Keratinocyte (primary cell): Measurements from ENCODE around the gene SORD. TPM values are rescaled to one million over a fixed set of nuclear protein-coding genes. Genes with fewer than 3 reads are reported as not detected.

ENCODE experiments used
- DNase-seq: peaks from one replicate; pipeline ENCODE4 v3.0.0-alpha.2; 2011; ENCODE audit warnings: low read depth, missing footprints, low spot score
- FAIRE-seq: peaks from 2 replicates; lab custom pipeline; 2011; peaks lifted over from hg19 to GRCh38; lab: Jason Lieb, UNC
- H2AFZ ChIP-seq: 2 replicates; pipeline ENCODE4 v1.6.0; 2012; ENCODE audit warnings: low read length, control low read depth, inconsistent platforms; ENCODE audit not compliant: control insufficient read depth
- H3K27ac ChIP-seq: 2 replicates; pipeline ENCODE4 v1.5.1; 2011; ENCODE audit warnings: low read length; ENCODE audit not compliant: control insufficient read depth, insufficient read depth
- H3K27me3 ChIP-seq: 3 replicates; pipeline ENCODE4 v1.6.0; 2011; ENCODE audit warnings: low read length; ENCODE audit not compliant: control insufficient read depth, insufficient read depth; ENCODE audit errors: extremely low read depth
- H3K36me3 ChIP-seq, 2 experiments: 2 replicates in 1 of 2; 3 replicates in 1 of 2; pipeline ENCODE4 v1.5.1; 2011; ENCODE audit warnings: low read length in 2 of 2, mild to moderate bottlenecking in 1 of 2; ENCODE audit not compliant: control insufficient read depth in 2 of 2, insufficient read depth in 2 of 2; ENCODE audit errors: extremely low read depth in 1 of 2
- H3K4me1 ChIP-seq: 3 replicates; pipeline ENCODE4 v1.5.1; 2011; ENCODE audit warnings: low read length; ENCODE audit not compliant: control insufficient read depth, insufficient read depth; ENCODE audit errors: extremely low read depth
- H3K4me2 ChIP-seq: 3 replicates; pipeline ENCODE4 v1.6.0; 2011; ENCODE audit warnings: low read depth, low read length; ENCODE audit not compliant: control insufficient read depth, insufficient read depth; ENCODE audit errors: extremely low read depth
- H3K4me3 ChIP-seq, 3 experiments: fragments of 200-600 bp in 1 of 3; sonication (generic) in 1 of 3; 2 replicates in 2 of 3; 3 replicates in 1 of 3; pipeline ENCODE4 v1.5.1; 2011 to 2016; ENCODE audit warnings: low read length in 3 of 3, mild to moderate bottlenecking in 3 of 3, control low read depth in 2 of 3, inconsistent platforms in 1 of 3, low read depth in 1 of 3, mixed read lengths in 1 of 3, mixed run types in 1 of 3, moderate library complexity in 1 of 3; ENCODE audit not compliant: control insufficient read depth in 2 of 3, insufficient read depth in 2 of 3; ENCODE audit errors: extremely low read depth in 1 of 3
- H3K79me2 ChIP-seq: 2 replicates; pipeline ENCODE4 v1.6.0; 2012; ENCODE audit warnings: low read length; ENCODE audit not compliant: control insufficient read depth, insufficient read depth
- H3K9ac ChIP-seq: 3 replicates; pipeline ENCODE4 v1.6.0; 2011; ENCODE audit warnings: low read length; ENCODE audit not compliant: control insufficient read depth, insufficient read depth; ENCODE audit errors: extremely low read depth
- H3K9me1 ChIP-seq: 3 replicates; pipeline ENCODE4 v1.6.0; 2011; ENCODE audit warnings: low read length; ENCODE audit not compliant: control insufficient read depth, insufficient read depth; ENCODE audit errors: extremely low read depth
- H3K9me3 ChIP-seq: 2 replicates; pipeline ENCODE4 v1.5.1; 2012; ENCODE audit warnings: low read depth, low read length; ENCODE audit not compliant: control insufficient read depth
- H4K20me1 ChIP-seq: 3 replicates; pipeline ENCODE4 v1.6.0; 2011; ENCODE audit warnings: low read length; ENCODE audit not compliant: control insufficient read depth, insufficient read depth; ENCODE audit errors: extremely low read depth
- EZH2 ChIP-seq: IDR thresholded peaks from one replicate; pipeline ENCODE4 v1.6.1; 2012; ENCODE audit warnings: inconsistent platforms, mild to moderate bottlenecking, low read length, moderate library complexity
- dilution Hi-C: fragments of 300-500 bp; cut with MboI; formaldehyde crosslinking; loops from one replicate; pipeline ENCODE4 v1.7.0; 2020; ENCODE audit warnings: low sequenced_read_pairs; ENCODE audit not compliant: extremely low pct_ligation_motif_present
- polyA plus RNA-seq, 5 experiments: library from polyadenylated mRNA; depleted of rRNA in 3 of 5; stranded (reverse) in 3 of 5; stranded (forward) in 1 of 5; unstranded in 1 of 5; fragments of >200 nt; gene quantifications; 1 replicate in 1 of 5; 2 replicates in 3 of 5; 3 replicates in 1 of 5; pipeline versions ENCODE4 v1.2.1 to v1.2.3, GENCODE V29; 2011 to 2012; ENCODE audit warnings: missing spikeins in 2 of 5, low read depth in 1 of 5, low replicate concordance in 1 of 5
- TF ChIP-seq, protein P1 (sequence below), 3 experiments: IDR thresholded peaks in 1 of 3; conservative IDR thresholded peaks in 1 of 3; optimal IDR thresholded peaks in 1 of 3; 2 replicates in 2 of 3; 3 replicates in 1 of 3; pipeline versions ENCODE3 to v1.5.1; 2011; ENCODE audit warnings: low read length in 3 of 3, mild to moderate bottlenecking in 3 of 3, moderate library complexity in 2 of 3, control low read depth in 1 of 3, inconsistent platforms in 1 of 3; ENCODE audit not compliant: insufficient read depth in 2 of 3; ENCODE audit errors: extremely low read depth in 1 of 3

Gene SORD
- polyA plus RNA-seq, 1 donor (not counting 4 experiments of a cell fraction or from before 2014, with no cell fraction given), result 46.7 TPM

DNA sequence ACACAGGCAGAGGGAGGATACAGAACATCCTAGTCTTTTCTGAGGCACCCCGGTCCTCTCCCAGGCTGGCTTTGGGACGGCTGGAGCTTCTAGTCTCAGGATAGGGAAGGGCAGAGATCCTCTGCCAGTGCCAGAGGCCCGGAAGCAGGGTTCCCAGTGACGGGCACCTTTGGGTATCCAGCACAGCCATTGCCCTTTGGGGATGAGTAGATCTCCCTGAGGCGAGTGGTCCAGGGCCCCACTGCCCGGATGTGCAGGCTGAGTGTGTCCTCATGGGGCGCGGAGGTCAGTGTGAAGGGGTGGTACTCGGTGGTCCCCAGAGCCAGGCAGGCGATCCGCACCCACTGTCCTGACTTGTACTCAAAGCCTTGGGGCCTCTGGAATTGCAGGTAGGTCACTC, 72.7 kb downstream of the SORD start:
- Histone ChIP-seq H3K4me2 (no peak overlapping the region), H3K9me3 (no peaks in the 10 kb centered on the region), H3K4me1 (no peaks in the 10 kb centered on the region), H4K20me1 (no peaks in the 10 kb centered on the region), H3K9ac (no peak overlapping the region), H3K9me1 (no peaks in the 10 kb centered on the region), H3K79me2 (no peaks in the 10 kb centered on the region), H3K27ac (no peak overlapping the region), H2AFZ (no peak overlapping the region), H3K27me3 (peaks cover 9% of the 10 kb centered on the region), H3K36me3 (no peaks in the 10 kb centered on the region), H3K4me3 (no peak overlapping the region)
- TF ChIP-seq EZH2, result no peak
- TF ChIP-seq, protein P1, sequence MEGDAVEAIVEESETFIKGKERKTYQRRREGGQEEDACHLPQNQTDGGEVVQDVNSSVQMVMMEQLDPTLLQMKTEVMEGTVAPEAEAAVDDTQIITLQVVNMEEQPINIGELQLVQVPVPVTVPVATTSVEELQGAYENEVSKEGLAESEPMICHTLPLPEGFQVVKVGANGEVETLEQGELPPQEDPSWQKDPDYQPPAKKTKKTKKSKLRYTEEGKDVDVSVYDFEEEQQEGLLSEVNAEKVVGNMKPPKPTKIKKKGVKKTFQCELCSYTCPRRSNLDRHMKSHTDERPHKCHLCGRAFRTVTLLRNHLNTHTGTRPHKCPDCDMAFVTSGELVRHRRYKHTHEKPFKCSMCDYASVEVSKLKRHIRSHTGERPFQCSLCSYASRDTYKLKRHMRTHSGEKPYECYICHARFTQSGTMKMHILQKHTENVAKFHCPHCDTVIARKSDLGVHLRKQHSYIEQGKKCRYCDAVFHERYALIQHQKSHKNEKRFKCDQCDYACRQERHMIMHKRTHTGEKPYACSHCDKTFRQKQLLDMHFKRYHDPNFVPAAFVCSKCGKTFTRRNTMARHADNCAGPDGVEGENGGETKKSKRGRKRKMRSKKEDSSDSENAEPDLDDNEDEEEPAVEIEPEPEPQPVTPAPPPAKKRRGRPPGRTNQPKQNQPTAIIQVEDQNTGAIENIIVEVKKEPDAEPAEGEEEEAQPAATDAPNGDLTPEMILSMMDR (optimal IDR thresholded peaks at IDR 0.05 in 1 of 3, IDR thresholded peaks at IDR 0.05 in 1 of 3, conservative IDR thresholded peaks at IDR 0.05 in 1 of 3; ENCODE audit: extremely low read depth in 1 of 3, insufficient read depth in 2 of 3, low read length in 3 of 3), result no peak
- no peak for DNase-seq
- dilution Hi-C loops, result no loop called here
- no peak for FAIRE-seq

DNA sequence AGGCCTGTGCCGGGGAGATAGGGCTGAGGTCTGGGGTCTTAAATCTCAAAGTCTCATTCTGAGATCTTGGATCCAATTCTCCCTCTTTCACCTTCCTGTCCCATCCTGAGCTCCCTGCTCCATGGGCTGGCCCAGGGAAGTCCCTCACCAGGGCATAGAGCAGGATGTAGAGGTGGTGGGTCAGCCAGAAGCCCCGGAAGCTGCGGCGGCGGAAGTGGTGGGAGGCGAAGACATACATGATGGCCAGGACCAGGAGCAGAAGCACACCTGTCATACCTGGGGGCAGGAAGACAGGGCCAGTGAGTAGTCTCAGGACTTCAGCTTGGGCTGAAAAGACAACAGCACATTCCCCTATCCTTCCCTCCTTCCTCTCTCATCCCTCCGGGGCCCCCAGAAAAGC, 74.5 kb downstream of the SORD start:
- no peaks in the 10 kb centered on the region for H3K79me2 ChIP-seq
- no peak overlapping the region for H3K27ac ChIP-seq
- no peak overlapping the region for H3K4me2 ChIP-seq
- no peak for DNase-seq
- H3K4me3 ChIP-seq, result no peak overlapping the region
- H3K9ac ChIP-seq, result no peak overlapping the region
- H3K27me3 ChIP-seq, result peaks cover 9% of the 10 kb centered on the region
- H3K4me1 ChIP-seq, result no peaks in the 10 kb centered on the region
- dilution Hi-C loops, result no loop called here
- H3K9me3 ChIP-seq, result no peaks in the 10 kb centered on the region
- no peak overlapping the region for H2AFZ ChIP-seq
- TF ChIP-seq, protein P1 (optimal IDR thresholded peaks at IDR 0.05 in 1 of 3, IDR thresholded peaks at IDR 0.05 in 1 of 3, conservative IDR thresholded peaks at IDR 0.05 in 1 of 3; ENCODE audit: extremely low read depth in 1 of 3, insufficient read depth in 2 of 3, low read length in 3 of 3), result no peak
- no peak for TF ChIP-seq EZH2
- no peaks in the 10 kb centered on the region for H3K36me3 ChIP-seq
- no peaks in the 10 kb centered on the region for H4K20me1 ChIP-seq
- no peak for FAIRE-seq
- H3K9me1 ChIP-seq, result no peaks in the 10 kb centered on the region
